Activated CD4-positive, alpha-beta T cell treated with anti-CD3 and anti-CD28 coated beads for 36 hours (primary cell): ENCODE data around the gene GABARAP. TPM values are rescaled to one million over a fixed set of nuclear protein-coding genes. Genes with fewer than 3 reads are reported as not detected.
A peak's percentile ranks its signal among the peaks of the same experiment; 100 is the strongest.

ENCODE experiments used
- ATAC-seq: fragments of 200-7000 bp; cut with Tn5 transposase; one replicate; pipeline ENCODE4 v1.10.0; 2021; ENCODE audit warnings: mild to moderate bottlenecking, moderate library complexity
- CTCF ChIA-PET: fragments of 350-600 bp; sonication (Branson Sonifier 250); formaldehyde crosslinking; loops from one replicate; lab custom pipeline; 2021; ENCODE audit warnings: antibody characterized with exemption; lab: Charles Lee
- POLR2A ChIA-PET: fragments of 350-600 bp; sonication (Branson Sonifier 250); formaldehyde crosslinking; loops from one replicate; lab custom pipeline; 2021; ENCODE audit warnings: antibody characterized with exemption, inconsistent platforms; lab: Charles Lee
- DNase-seq: peaks from one replicate; pipeline ENCODE4 v3.0.0-alpha.2; 2020
- H3K27ac Mint-ChIP-seq: one replicate; pipeline ENCODE4 v1.8.0; 2021; ENCODE audit warnings: mixed read lengths
- H3K27me3 Mint-ChIP-seq: one replicate; pipeline ENCODE4 v1.8.0; 2021; ENCODE audit warnings: mixed read lengths
- H3K36me3 Mint-ChIP-seq: one replicate; pipeline ENCODE4 v1.8.0; 2021; ENCODE audit warnings: low read depth, mixed read lengths
- H3K4me1 Mint-ChIP-seq: one replicate; pipeline ENCODE4 v1.8.0; 2021; ENCODE audit warnings: mixed read lengths
- H3K4me3 Mint-ChIP-seq: one replicate; pipeline ENCODE4 v1.8.0; 2021; ENCODE audit warnings: mild to moderate bottlenecking, moderate library complexity, mixed read lengths
- H3K9me3 Mint-ChIP-seq: one replicate; pipeline ENCODE4 v1.8.0; 2021; ENCODE audit warnings: low read depth, mixed read lengths
- intact Hi-C, 2 experiments: fragments of 100-400 bp; cut with DNase I in 1 of 2; cut with micrococcal nuclease in 1 of 2; formaldehyde crosslinking; loops; one replicate each; pipeline versions ENCODE4 v1.14.2 to v1.15.1; 2022 to 2024; cut with DNase I, micrococcal nuclease
- total RNA-seq, 2 experiments: library from RNA; stranded (reverse); gene quantifications; one replicate each; pipeline ENCODE4 v1.2.3, GENCODE V29; 2021

GABARAP gene
- total RNA-seq, 2 experiments from 2014 or later = 123 to 162 TPM

- no peaks in the 10 kb centered on the region for H3K9me3 Mint-ChIP-seq
- peaks cover 5% of the 10 kb centered on the region for H3K36me3 Mint-ChIP-seq
- DNase-seq (peak; percentile 32), ATAC-seq (no peak)
- CTCF ChIA-PET = no interaction called here
- intact Hi-C loops = loop anchor here (2.0 to 10.0 kb wide), 4 partner anchors 37 to 571 kb away; partner anchors contain the start of genes ELP5 (in 1 of the 2), KIAA0753 (in 1 of the 2), TP53 (in 1 of the 2) and TXNDC17 (in 1 of the 2)
- POLR2A ChIA-PET = no interaction called here
- H3K4me1 Mint-ChIP-seq = peaks cover 72% of the 10 kb centered on the region
- H3K27me3 Mint-ChIP-seq = peaks cover 5% of the 10 kb centered on the region
- H3K4me3 Mint-ChIP-seq = peak overlapping the region; percentile 81
- peak overlapping the region; percentile 62 for H3K27ac Mint-ChIP-seq
Measured at GRCh38 chr17:7215652-7216180, 26.5 kb downstream of the GABARAP start.

GRCh38 chr17:7215136-7215638, 27.1 kb downstream of the GABARAP start:
- Mint-ChIP-seq H3K36me3 (no peaks in the 10 kb centered on the region), H3K4me1 (peaks cover 69% of the 10 kb centered on the region), H3K27me3 (peaks cover 5% of the 10 kb centered on the region), H3K27ac (peak overlapping the region; percentile 93), H3K9me3 (no peaks in the 10 kb centered on the region), H3K4me3 (peak overlapping the region; percentile 81)
- intact Hi-C loops = loop anchor here (2.0 to 10.0 kb wide), 4 partner anchors 38 to 570 kb away; partner anchors contain the start of genes ELP5 (in 1 of the 2), KIAA0753 (in 1 of the 2), TP53 (in 1 of the 2) and TXNDC17 (in 1 of the 2)
- no peak for DNase-seq
- CTCF ChIA-PET = interaction anchor here (1.6 to 1.8 kb wide), 2 partner anchors 20 to 169 kb away, joined by 3 to 7 read pairs; no protein-coding TSS in a partner anchor
- ATAC-seq = no peak
- POLR2A ChIA-PET = interaction anchor here (0.6 kb wide), 1 partner anchor 1774 kb away, joined by 4 read pairs; no protein-coding TSS in a partner anchor

- peaks cover 7% of the 10 kb centered on the region for H3K27me3 Mint-ChIP-seq
- H3K4me1 Mint-ChIP-seq = peaks cover 71% of the 10 kb centered on the region
- H3K36me3 Mint-ChIP-seq = no peaks in the 10 kb centered on the region
- DNase-seq (peak; percentile 100), ATAC-seq (peak; percentile 82)
- ChIA-PET POLR2A (interaction anchor here (0.5 to 0.6 kb wide), 2 partner anchors 42 to 1773 kb away, joined by 4 read pairs; no protein-coding TSS in a partner anchor), CTCF (interaction anchor here (0.6 to 1.8 kb wide), 4 partner anchors 10 to 169 kb away, joined by 3 to 7 read pairs (median 3); partner anchors contain the start of gene GABARAP)
- H3K9me3 Mint-ChIP-seq = no peaks in the 10 kb centered on the region
- peak overlapping the region; percentile 81 for H3K4me3 Mint-ChIP-seq
- intact Hi-C loops = loop anchor here (1.0 to 10.0 kb wide), 16 partner anchors 9 to 570 kb away; partner anchors contain the start of genes DVL2 (in 2 of the 2), ELP5 (in 2 of the 2), PHF23 (in 2 of the 2) and EIF5A (in 1 of the 2)
- H3K27ac Mint-ChIP-seq = peak overlapping the region; percentile 93
Measured at GRCh38 chr17:7214300-7215135, 27.7 kb downstream of the GABARAP start.

GRCh38 chr17:7213895-7214299, 28.4 kb downstream of the GABARAP start:
- H3K4me3 Mint-ChIP-seq = peak overlapping the region; percentile 81
- ChIA-PET POLR2A (interaction anchor here (0.5 kb wide), 1 partner anchor 43 kb away, joined by 4 read pairs; no protein-coding TSS in a partner anchor), CTCF (interaction anchor here (0.8 to 1.8 kb wide), 3 partner anchors 21 to 168 kb away, joined by 3 to 7 read pairs (median 3); partner anchors contain the start of gene GABARAP)
- H3K27ac Mint-ChIP-seq = peak overlapping the region; percentile 93
- H3K4me1 Mint-ChIP-seq = peaks cover 65% of the 10 kb centered on the region
- DNase-seq = peak; percentile 79
- H3K9me3 Mint-ChIP-seq = no peaks in the 10 kb centered on the region
- intact Hi-C loops = loop anchor here (1.0 to 10.0 kb wide), 16 partner anchors 9 to 569 kb away; partner anchors contain the start of genes DVL2 (in 2 of the 2), ELP5 (in 2 of the 2), PHF23 (in 2 of the 2) and EIF5A (in 1 of the 2)
- peaks cover 7% of the 10 kb centered on the region for H3K27me3 Mint-ChIP-seq
- peak; percentile 0 for ATAC-seq
- no peaks in the 10 kb centered on the region for H3K36me3 Mint-ChIP-seq

GRCh38 chr17:7211491-7212273, 30.6 kb downstream of the GABARAP start:
- Mint-ChIP-seq H3K4me3 (peak overlapping the region; percentile 20), H3K4me1 (peaks cover 48% of the 10 kb centered on the region), H3K9me3 (no peaks in the 10 kb centered on the region), H3K36me3 (no peaks in the 10 kb centered on the region), H3K27me3 (peaks cover 7% of the 10 kb centered on the region), H3K27ac (no peak overlapping the region)
- ChIA-PET CTCF (no interaction called here), POLR2A (no interaction called here)
- no peak for ATAC-seq
- intact Hi-C loops = loop anchor here in 1 of 2 experiments (10.0 kb wide), 1 partner anchor 567 kb away; the partner anchor contains the start of genes KIAA0753 and TXNDC17
- DNase-seq = no peak

- Mint-ChIP-seq H3K36me3 (no peaks in the 10 kb centered on the region), H3K4me1 (peaks cover 42% of the 10 kb centered on the region), H3K27me3 (peaks cover 7% of the 10 kb centered on the region), H3K9me3 (no peaks in the 10 kb centered on the region), H3K27ac (no peak overlapping the region), H3K4me3 (no peak overlapping the region)
- ChIA-PET POLR2A (no interaction called here), CTCF (no interaction called here)
- DNase-seq (no peak), ATAC-seq (no peak)
- intact Hi-C loops = no loop called here
Measured at GRCh38 chr17:7208754-7209460, 33.3 kb downstream of the GABARAP start.

DNA sequence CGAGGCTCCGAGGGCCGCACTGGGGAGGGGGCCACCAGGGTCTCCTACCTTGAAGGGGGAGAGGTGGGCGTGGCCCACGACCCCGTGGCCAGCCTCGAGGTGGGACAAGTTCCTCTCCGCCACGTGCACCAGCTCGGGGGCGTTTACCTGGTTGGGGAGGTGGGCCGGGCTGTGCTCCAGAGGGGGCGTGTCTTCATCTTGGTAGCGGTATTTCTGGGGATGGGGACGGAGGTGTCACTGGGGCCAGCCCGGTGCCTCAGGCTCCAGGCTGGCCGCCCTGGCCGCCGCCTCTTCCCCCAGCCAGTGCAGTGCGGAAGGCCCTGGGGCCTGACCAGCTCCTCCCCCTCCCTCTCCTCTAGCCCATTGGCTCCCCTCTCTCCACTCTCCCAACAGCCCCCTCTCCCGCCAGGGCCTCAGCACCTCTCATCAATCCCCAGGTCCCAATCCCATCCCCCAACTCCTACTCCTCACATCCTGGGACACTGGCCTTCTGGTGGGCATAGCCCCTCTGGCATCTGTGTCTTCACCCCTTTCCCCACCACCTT, 34.1 kb downstream of the GABARAP start:
- ChIA-PET CTCF (no interaction called here), POLR2A (no interaction called here)
- H3K4me1 Mint-ChIP-seq = peaks cover 38% of the 10 kb centered on the region
- H3K9me3 Mint-ChIP-seq = no peaks in the 10 kb centered on the region
- peaks cover 7% of the 10 kb centered on the region for H3K27me3 Mint-ChIP-seq
- ATAC-seq = no peak
- DNase-seq = no peak
- no peak overlapping the region for H3K27ac Mint-ChIP-seq
- intact Hi-C loops = no loop called here
- H3K4me3 Mint-ChIP-seq = no peak overlapping the region
- no peaks in the 10 kb centered on the region for H3K36me3 Mint-ChIP-seq

GRCh38 chr17:7207120-7208001, 34.9 kb downstream of the GABARAP start:
- ATAC-seq (no peak), DNase-seq (no peak)
- H3K9me3 Mint-ChIP-seq = no peaks in the 10 kb centered on the region
- no peak overlapping the region for H3K4me3 Mint-ChIP-seq
- POLR2A ChIA-PET = interaction anchor here (0.7 kb wide), 1 partner anchor 479 kb away, joined by 3 read pairs; no protein-coding TSS in a partner anchor
- H3K27me3 Mint-ChIP-seq = peaks cover 7% of the 10 kb centered on the region
- CTCF ChIA-PET = interaction anchor here (0.5 kb wide), 1 partner anchor 116 kb away, joined by 4 read pairs; no protein-coding TSS in a partner anchor
- peaks cover 36% of the 10 kb centered on the region for H3K4me1 Mint-ChIP-seq
- no peaks in the 10 kb centered on the region for H3K36me3 Mint-ChIP-seq
- no peak overlapping the region for H3K27ac Mint-ChIP-seq
- intact Hi-C loops = no loop called here

- peaks cover 28% of the 10 kb centered on the region for H3K4me1 Mint-ChIP-seq
- H3K36me3 Mint-ChIP-seq = no peaks in the 10 kb centered on the region
- no peaks in the 10 kb centered on the region for H3K9me3 Mint-ChIP-seq
- DNase-seq (no peak), ATAC-seq (no peak)
- H3K27ac Mint-ChIP-seq = peak overlapping the region; percentile 83
- H3K4me3 Mint-ChIP-seq = peak overlapping the region; percentile 75
- POLR2A ChIA-PET = no interaction called here
- intact Hi-C loops = loop anchor here (1.0 kb wide), 4 partner anchors 9 to 182 kb away; partner anchors contain the start of genes BCL6B (in 1 of the 2) and PHF23 (in 1 of the 2)
- H3K27me3 Mint-ChIP-seq = peaks cover 2% of the 10 kb centered on the region
- CTCF ChIA-PET = no interaction called here
Measured at GRCh38 chr17:7205561-7205960, 36.7 kb downstream of the GABARAP start.
